Prostate gland (tissue), 2 donors: ENCODE data around the gene UBTD2.
"Not testable (repeated sequence)": the region's sequence is repeated elsewhere in the genome, so short reads cannot be mapped to it uniquely, and the experiment has no call there.

Experiments used
- POLR2A ChIP-seq: fragments of 450-650 bp; IDR thresholded peaks from one replicate; pipeline ENCODE4 v1.6.1; 2016; ENCODE audit warnings: antibody characterized with exemption, mild to moderate bottlenecking
- POLR2AphosphoS5 ChIP-seq: sonication (generic); formaldehyde crosslinking; IDR thresholded peaks from one replicate; pipeline ENCODE4 v1.6.1; 2017; ENCODE audit warnings: antibody characterized with exemption
- TF ChIP-seq, protein P1 (sequence below), 4 experiments: fragments of 200-600 bp in 2 of 4; fragments of 450-650 bp in 2 of 4; sonication (generic) in 2 of 4; IDR thresholded peaks; 1 replicate in 3 of 4; 2 replicates in 1 of 4; pipeline ENCODE4 v1.5.1; 2016 to 2019; ENCODE audit warnings: antibody characterized with exemption in 4 of 4, mild to moderate bottlenecking in 2 of 4, moderate library complexity in 2 of 4

DNA sequence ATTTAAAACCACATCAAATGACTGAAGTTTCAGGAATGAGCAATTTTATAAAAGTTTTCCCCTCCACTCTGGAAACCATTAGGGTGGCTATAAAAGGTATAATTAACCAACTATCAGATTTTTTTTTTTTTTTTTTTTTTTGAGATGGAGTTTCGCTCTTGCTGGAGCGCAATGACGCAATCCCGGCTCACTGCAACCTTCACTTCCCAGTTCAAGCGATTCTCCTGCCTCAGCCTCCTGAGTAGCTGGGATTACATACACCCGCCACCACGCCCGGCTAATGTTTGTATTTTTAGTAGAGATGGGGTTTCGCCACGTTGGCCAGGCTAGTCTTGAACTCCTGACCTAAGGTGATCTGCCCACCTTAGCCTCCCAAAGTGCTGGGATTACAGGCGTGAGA lies 77.6 kb downstream of the UBTD2 start:
- TF ChIP-seq, protein P1, sequence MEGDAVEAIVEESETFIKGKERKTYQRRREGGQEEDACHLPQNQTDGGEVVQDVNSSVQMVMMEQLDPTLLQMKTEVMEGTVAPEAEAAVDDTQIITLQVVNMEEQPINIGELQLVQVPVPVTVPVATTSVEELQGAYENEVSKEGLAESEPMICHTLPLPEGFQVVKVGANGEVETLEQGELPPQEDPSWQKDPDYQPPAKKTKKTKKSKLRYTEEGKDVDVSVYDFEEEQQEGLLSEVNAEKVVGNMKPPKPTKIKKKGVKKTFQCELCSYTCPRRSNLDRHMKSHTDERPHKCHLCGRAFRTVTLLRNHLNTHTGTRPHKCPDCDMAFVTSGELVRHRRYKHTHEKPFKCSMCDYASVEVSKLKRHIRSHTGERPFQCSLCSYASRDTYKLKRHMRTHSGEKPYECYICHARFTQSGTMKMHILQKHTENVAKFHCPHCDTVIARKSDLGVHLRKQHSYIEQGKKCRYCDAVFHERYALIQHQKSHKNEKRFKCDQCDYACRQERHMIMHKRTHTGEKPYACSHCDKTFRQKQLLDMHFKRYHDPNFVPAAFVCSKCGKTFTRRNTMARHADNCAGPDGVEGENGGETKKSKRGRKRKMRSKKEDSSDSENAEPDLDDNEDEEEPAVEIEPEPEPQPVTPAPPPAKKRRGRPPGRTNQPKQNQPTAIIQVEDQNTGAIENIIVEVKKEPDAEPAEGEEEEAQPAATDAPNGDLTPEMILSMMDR (IDR thresholded peaks at IDR 0.05) = not testable (repeated sequence)
- TF ChIP-seq POLR2A, POLR2AphosphoS5: not testable (repeated sequence)
